GM21737 (cell line): Measurements from ENCODE around the gene BRD7.

ENCODE experiments used
- ATAC-seq: cut with Tn5 transposase; IDR thresholded peaks from one replicate; pipeline ENCODE4 v1.9.1; 2021; ENCODE audit warnings: mild to moderate bottlenecking, moderate library complexity; ENCODE audit not compliant: unreplicated experiment

The BRD7 gene

GRCh38 chr16:50368410-50369132 lies at the start of gene BRD7:
BRD7 (minus strand) TSS chr16:50368988; CDS start chr16:50368774, 214 bp downstream.
- peak; percentile 71 for ATAC-seq

DNA sequence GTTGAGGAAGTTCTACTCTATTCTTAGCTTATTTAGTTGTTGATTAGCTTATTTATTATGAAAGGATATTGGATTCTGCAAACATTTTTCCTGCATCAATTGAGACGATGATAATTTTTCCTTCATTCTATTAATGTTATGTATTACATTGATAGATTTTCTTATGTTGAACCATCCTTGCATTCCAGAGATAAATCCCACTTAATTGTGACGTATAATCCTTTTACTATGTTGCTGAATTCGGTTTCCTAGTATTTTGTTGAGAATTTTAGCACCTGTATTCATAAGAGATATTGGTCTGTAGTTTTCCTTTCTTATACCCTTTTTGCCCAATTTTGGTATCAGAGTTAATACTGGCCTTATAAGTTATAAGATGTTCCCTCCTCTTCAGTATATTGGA lies 47.6 kb upstream of the BRD7 start:
- ATAC-seq, result no peak

DNA sequence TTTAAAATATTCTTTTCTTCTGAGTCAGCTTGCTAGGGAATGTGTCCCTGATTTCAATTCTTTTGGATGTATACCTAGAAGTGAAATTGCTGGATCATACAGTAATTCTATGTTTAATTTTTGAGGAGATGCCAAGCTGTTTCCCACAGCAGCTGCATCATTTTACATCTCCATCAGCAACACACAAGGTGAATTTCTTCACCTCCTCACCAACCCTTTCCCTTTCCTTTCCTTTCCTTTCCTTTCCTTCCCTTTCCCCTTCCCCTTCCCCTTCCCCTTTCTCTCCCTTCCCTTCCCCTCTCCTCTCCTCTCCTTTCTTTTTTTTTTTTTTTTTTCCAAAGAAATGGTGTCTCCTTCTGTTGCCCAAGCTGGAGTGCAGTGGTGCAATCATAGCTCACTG lies 45.4 kb upstream of the BRD7 start:
- no peak for ATAC-seq

GRCh38 chr16:50411034-50411433 lies 42.2 kb upstream of the BRD7 start:
- ATAC-seq, result no peak

GRCh38 chr16:50408001-50408561 lies 39.3 kb upstream of the BRD7 start:
- ATAC-seq, result no peak

GRCh38 chr16:50407351-50407750 lies 38.6 kb upstream of the BRD7 start:
- ATAC-seq, result no peak

DNA sequence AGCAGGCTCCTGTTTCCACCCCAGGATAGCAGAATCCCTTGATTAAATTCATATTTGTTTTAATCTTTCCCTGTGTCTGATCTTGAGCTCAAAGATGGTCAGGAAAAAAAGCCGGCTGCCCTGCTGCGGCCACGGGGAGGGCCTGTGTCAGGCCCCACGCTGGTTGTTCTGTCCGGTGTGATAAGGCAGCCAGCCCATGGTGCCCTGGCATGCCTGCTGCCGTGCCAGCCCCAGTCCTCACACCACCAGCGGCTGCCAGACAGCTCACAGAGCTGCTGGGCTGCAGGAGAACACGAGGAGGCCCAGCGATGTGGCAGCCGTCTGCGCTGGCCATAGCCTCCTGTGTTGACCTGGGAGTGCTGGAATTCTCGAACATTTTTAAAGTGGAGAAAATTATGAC lies 34.7 kb upstream of the BRD7 start:
- ATAC-seq, result no peak

- no peak for ATAC-seq
Measured at GRCh38 chr16:50402298-50402895, 33.6 kb upstream of the BRD7 start.

DNA sequence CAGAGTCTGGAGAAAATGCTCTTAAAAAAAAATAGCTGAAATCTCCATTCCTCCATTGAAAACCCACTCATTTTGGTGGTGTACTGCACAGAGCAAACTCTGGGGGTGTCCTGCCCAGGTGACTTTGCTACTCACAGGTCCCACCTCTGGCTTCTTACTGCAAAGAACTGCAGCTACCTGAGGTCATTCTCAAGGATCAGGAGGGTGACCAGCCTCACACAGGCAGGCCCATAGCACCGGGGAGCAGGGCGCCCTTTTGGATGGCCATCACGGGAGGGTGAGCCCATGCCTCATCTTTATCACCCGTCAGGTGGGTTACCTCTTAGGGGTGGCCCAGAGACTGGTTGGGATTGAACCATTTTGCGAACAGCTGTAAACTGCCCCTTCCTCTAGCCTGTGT lies 32.6 kb upstream of the BRD7 start:
- ATAC-seq, result no peak

GRCh38 chr16:50400967-50401348 lies 32.2 kb upstream of the BRD7 start:
- no peak for ATAC-seq

DNA sequence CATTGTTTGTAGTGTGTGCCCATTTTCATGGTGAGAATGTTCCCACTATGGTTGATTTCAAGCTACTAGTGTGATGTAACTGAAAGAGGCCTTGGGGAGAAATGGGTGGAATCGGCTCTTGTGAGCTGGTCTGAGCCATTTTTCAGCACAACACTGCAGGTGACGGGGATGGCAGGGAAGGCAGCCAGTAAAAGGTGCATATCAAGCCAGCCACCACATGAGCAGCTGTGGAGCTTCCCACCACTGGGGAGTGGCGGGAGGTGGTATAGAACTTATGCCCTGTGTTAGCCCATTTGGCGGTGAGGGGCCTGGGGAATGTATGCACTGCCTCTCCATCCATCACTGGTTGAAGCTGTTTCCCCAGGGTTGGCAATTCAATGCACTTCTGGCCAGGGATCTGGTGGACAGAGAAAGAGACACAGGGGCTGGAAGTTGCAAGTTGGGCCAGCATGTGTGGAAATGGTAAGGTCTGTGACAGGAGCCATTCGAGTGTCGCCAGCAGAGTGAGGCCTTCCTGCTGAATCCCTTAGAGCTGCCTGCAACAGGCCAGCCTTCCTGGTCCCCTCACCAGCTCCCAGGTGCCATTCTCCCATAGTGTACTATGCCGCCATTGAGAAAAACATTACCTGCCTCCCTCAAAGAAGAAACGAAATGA lies 31.7 kb upstream of the BRD7 start:
- ATAC-seq, result no peak

- ATAC-seq, result no peak
Measured at GRCh38 chr16:50399411-50399810, 30.6 kb upstream of the BRD7 start.

DNA sequence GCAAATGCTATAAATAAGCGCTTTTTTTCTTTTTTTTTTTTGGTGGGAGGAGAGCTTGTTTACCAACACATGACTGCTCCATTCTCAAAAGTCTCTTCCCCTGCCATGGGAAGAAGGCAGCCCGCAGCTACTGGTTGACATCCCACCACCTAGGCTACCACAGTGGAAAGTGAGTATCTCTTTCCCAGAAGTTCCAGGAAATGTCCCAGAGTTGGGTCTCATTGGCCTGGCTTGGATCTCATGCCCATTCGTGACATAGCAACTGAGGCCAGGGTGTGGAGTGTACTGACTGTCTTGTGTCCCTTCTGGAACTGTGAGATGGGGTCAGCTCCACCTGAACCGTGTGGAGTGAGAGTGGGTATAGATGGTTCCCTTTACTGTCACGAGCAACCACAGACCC lies 29.5 kb upstream of the BRD7 start:
- no peak for ATAC-seq

GRCh38 chr16:50396761-50397535 lies 28.2 kb upstream of the BRD7 start:
- ATAC-seq, result no peak

GRCh38 chr16:50395763-50396710 lies 27.2 kb upstream of the BRD7 start:
- no peak for ATAC-seq

- ATAC-seq, result no peak
Measured at GRCh38 chr16:50393858-50394802, 25.3 kb upstream of the BRD7 start.

DNA sequence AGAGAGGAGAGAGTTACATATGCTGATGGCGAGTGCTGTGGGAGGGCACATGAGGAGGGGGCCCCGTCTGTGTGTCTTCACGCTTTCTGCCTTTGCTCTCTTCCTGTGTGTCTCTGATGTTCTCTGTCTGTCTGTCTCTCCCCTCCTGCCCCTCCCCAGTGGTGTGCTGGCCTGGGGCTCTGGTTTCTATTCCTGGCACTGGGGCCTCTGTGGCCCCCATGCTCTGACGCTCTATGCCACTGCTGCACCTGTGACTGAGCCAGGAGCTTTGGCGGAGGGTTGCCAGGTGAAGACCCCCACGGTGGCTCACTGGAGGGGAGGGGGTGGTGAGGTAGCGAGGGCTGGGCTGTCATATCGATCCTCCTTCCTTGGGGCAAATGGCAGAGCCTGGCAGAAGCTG lies 24.6 kb upstream of the BRD7 start:
- ATAC-seq, result no peak

DNA sequence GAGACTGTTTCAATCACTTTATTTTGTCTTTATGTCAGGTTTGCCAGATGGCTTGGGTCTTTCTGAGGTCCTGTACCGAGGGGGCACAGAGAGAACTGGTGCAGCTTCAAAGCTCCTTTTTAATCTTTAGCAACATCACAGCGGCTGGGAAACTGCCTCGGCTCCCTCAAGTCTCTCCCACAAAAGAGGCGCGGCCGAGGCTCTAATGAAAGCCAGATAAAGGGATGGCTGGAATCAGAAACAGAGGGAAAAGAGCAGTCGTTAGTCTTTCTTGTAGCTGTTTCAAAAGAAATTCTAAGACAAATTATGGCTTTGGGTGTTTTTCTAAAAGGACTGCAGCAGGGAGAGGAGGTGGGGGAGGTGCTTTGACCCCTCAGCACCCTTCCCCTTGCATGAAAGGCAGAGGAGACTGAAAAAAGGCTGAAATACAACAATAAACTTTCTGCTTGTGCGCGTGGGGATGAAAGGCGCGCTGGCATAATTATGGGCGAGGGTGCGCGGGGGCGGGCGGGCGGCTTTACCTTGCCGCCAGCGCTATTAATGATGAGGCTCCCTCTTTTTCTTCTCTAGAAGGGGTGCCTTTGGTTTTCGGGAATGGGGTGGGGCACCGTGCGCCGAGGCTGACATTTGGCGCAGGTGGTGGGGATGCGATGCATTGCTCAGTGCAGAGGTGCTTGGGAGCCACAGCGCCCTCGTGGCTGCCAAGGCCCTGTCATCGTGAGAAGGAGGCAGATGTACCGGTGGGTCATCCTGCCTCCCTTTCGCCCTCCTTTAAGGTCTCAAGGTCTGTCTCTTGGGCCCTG lies 22.3 kb upstream of the BRD7 start:
- no peak for ATAC-seq
